GM18951 (cell line): ENCODE data around the gene KRT23.

ENCODE experiments used
- POLR2A ChIP-seq: IDR thresholded peaks from 4 replicates; pipeline ENCODE4 v1.6.1; 2011; ENCODE audit warnings: mild to moderate bottlenecking; ENCODE audit not compliant: insufficient read length, insufficient read depth; ENCODE audit errors: extremely low read depth
- in situ Hi-C: fragments of 300-500 bp; cut with MboI; formaldehyde crosslinking; loops from one replicate; pipeline ENCODE4 v1.12.0; 2022; ENCODE audit warnings: low sequenced_read_pairs, mixed read lengths, inconsistent platforms; ENCODE audit not compliant: unreplicated experiment

The KRT23 gene

DNA sequence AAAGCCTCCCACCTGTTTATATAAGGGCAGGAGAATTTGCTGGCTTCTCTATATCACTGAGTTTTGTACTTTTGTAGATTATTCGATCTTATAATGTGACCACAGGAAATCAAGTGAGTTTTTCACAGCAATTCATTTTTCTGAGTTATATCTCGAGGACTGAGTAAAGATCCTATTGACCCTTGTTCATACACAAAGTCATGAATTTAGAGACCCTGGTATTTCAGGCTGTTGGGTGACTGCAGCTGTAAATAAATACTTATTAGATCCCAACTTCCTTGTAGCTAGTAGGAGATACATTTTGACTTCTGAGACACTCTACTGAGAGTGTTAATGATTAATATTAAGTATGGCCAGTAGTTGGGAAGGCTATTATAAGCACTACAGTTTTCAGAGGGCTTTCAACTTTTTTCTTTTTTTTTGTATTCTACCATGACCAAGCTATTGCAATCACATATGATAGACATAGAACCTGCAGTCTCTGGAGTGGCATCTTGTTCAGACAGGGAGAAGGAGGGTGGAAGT, 49.2 kb downstream of the KRT23 start:
- in situ Hi-C loops: no loop called here
- TF ChIP-seq POLR2A: no peak

DNA sequence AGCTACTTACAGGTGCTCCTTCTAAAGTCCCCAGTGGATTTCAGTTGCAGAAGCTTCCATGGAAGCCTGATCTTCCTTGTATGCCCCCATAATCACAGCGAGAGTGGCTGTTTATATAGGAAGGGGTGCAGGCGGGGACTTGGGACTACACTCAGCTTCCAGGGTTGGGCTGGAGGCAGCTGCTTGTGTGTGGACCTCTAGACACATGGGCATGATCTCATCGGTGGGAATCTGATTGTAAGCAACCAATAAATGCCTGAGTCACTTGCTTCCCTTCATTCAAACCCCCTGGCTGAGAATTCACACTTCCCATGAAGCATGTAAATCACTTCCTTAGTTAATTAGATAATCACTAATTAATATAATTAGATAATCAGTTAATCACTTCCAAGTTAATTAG, 51.4 kb downstream of the KRT23 start:
- no peak for TF ChIP-seq POLR2A
- in situ Hi-C loops: no loop called here

DNA sequence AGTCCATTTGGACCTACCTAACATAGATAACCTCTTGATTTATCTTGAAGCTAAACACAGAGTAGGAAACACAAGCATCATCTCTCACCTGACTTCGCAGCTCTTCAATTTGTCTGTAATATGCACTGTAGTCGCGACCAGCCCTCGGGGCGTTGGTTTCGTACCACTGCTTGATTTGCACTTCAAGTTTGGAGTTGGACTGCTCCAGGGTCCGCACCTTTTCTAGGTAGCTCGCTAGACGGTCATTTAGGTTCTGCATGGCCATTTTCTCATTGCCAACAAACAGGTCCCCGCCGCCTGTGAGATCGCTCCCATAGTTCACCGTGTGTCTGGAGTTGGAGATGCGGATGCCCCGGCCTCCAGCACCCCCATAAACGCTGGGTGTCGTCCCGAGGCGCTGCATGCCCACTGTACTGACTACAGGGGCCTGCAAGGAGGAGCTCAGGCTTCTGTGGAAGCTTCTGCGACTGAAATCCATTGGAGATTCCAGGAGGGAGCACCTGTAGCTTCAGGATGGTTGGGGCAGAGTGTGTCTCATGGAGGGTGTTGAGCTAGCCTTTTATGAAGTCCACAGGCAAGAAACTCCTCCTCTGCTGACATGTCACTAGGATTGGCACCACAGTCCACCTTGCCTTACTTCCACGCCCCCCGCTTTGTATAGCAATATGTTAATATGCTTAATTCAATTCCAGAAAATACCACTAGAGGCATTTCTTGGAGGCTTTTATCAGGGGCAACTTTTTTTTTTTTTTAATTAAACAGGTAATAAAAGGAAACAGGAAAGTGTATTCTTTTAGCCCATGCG, 52.5 kb downstream of the KRT23 start, which contains the start of gene KRT20:
Gene KRT20, minus strand, starts transcription at position 535 of the 805 bp plus-strand sequence. Its CDS starts 57 bp downstream, at position 478.
- no peak for TF ChIP-seq POLR2A
- in situ Hi-C loops: no loop called here

DNA sequence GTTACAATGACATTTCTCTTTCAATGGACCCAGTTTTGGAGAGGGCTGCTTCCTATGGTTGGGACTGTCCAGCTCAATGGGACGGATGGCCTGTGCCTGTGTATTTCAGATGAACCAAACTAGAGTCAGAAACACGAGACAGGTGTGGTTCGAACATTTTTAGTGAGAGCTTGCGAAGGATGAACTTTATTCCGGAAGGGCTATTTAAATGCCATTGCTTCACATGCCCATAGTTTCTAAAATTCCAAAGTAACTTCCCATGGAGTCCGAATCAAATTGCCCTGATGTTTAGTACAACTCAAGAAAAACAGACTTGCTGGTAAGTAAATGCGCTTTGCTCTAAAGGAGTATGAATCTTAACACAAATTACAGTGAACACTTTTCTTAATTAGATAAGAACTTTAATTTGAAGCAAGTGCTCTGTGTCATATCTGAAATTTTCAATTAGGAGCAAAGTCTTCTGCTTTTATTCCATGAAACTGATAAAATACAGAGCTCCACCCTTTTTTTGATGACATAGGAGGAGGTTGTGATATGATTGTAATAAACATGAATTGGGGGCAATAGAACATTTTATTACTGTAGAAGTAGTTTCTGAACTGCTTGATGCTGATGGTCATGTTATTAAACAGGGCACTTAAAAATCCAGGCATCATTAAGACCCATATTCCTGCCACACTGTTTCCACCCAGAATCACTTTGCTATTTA, 53.7 kb downstream of the KRT23 start:
- TF ChIP-seq POLR2A: no peak
- in situ Hi-C loops: no loop called here

DNA sequence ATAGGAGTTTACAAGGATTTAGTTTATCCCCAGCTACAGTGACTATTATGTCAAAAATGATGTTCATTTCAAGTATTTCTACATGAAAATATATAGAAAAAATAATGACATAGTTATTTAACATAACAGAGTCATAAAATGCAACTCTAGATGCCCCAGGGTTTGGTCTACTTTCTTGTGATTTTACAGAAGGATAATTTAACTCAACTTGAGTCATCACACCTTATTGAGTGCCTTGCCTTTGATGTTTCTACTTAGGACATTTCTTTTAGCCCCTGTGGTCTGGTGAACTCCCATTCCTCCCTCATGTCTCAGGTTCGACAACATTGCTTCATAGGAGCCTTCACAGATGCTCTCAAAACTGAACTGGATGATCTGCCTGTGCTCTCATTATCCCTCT, 54.4 kb downstream of the KRT23 start:
- no peak for TF ChIP-seq POLR2A
- in situ Hi-C loops: no loop called here

DNA sequence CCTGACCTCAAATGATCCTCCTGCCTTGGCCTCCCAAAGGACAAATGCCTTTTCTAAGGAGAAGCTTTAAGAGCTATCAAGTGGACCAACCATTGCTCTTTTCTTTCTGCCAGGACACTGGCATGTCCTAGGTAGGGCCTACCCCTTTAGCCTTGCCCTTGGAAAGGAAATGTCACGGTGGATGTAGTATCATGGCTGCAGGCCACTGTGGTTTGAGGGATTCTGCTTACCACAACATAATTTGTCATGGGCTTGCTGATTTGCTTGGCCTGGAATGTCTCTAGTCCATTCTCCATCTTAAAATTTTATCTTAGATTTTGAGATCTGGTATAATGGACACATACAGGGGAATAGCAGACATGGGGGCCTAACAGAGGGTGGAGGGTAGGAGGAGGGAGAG, 58.4 kb downstream of the KRT23 start:
- in situ Hi-C loops: no loop called here
- no peak for TF ChIP-seq POLR2A

DNA sequence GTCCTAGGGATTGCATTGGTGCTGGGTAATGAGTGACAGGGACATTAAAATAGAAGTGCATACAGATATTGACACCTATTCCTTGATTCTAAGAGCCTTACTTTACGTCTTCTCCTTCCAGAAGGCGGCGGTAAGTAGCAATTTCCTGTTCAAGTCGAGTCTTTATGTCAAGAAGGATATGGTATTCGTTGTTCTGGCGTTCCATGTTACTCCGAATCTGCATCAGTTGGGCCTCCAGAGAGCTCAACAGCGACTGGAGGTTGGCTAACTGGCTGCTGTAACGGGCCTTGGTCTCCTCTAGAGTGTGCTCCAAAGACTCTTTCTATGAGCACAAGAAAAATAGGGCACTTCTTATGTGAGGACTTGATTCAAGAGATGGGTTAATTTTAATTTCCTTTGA, 59.4 kb downstream of the KRT23 start:
- in situ Hi-C loops: no loop called here
- TF ChIP-seq POLR2A: no peak

DNA sequence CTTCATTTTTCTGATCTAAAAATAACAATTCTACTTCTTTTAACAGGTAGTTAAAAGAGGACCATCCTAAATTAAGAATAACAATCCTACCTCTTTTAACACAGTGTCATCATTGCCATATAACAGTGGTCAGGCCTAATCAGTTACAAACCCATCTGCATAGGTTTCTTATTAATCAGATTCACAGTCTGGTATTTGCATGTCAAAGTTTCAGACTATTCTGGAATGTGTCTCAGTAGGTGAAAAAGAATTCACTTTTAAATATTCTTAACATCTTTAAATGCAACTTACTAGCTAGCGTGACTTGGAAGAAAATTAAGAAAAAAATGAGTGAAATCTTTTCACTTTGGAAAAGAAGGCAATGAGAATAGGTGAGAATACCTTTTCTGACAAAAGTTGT, 63.6 kb downstream of the KRT23 start:
- in situ Hi-C loops: no loop called here
- no peak for TF ChIP-seq POLR2A

DNA sequence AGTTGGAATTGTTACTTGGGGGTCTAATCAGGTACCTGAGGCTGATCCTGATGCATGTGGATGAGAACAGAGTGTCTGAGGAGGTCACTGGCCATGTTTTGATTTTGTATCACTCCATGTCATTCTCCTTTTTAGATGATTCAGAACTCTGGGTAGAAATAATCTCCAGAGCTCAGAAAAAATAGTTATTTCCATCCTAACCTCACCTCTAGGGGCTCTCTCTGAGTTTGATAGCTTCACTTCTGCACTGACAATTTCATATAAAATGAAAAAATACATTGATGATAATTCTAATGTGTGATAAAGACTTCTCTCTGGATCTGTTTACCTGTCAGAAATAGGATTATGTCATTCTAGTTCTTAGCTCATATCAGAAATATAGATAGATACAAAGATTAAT, 64.2 kb downstream of the KRT23 start:
- TF ChIP-seq POLR2A: no peak

More for the DNA sequence above, 64.2 kb downstream of the KRT23 start:
- in situ Hi-C loops: no loop called here
